GM21515 (cell line): ENCODE results near the gene GNB3.

Experiments used
- ATAC-seq: cut with Tn5 transposase; IDR thresholded peaks from one replicate; pipeline ENCODE4 v1.9.1; 2021; ENCODE audit not compliant: unreplicated experiment

GNB3 gene

GRCh38 chr12:6823182-6824084 lies 17.3 kb upstream of the GNB3 start:
- no peak for ATAC-seq

- ATAC-seq = no peak
Observed at GRCh38 chr12:6824085-6824775, 16.5 kb upstream of the GNB3 start.

- ATAC-seq = no peak
Observed at GRCh38 chr12:6824901-6825381, 15.8 kb upstream of the GNB3 start.

- ATAC-seq = no peak
Observed at GRCh38 chr12:6825398-6826124, 15.2 kb upstream of the GNB3 start.

GRCh38 chr12:6826125-6826733 lies 14.5 kb upstream of the GNB3 start:
- no peak for ATAC-seq

- no peak for ATAC-seq
Observed at GRCh38 chr12:6826734-6827436, 13.8 kb upstream of the GNB3 start.

GRCh38 chr12:6827437-6827911 lies 13.3 kb upstream of the GNB3 start:
- ATAC-seq = no peak

DNA sequence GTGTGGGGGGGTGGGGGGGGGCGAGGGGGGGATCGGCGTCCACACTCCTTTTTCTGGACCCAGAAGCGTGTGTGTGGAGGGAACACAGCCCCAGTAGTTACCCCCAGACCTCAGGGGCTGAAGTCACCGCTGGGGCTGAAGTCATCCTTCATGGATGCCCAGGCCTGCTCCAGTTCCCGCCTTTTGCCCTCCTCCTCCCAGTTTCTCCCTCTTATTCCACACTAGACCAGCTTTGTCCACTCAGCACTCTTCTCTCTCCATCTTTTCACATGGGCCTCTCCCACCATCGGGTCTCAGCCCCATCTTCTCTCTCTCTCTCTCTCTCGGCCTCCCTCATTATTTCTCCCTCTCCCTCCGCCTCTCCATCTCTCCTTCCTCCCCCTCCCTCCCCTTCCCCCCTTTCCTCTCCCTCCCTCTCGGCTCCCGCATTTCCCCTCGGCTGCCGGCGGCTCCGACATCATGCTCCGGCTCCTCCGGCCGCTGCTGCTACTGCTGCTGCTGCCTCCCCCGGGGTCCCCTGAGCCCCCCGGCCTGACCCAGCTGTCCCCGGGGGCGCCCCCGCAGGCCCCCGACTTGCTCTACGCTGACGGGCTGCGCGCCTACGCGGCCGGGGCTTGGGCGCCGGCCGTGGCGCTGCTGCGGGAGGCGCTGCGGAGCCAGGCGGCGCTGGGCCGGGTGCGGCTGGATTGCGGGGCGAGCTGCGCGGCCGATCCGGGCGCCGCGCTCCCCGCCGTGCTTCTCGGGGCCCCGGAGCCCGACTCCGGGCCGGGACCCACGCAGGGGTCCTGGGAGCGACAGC lies 12.5 kb upstream of the GNB3 start, which contains the start of gene P3H3:
P3H3 (plus strand) TSS at position 426 of the 799 bp plus-strand sequence; CDS start at position 460, 34 bp downstream.
- no peak for ATAC-seq

DNA sequence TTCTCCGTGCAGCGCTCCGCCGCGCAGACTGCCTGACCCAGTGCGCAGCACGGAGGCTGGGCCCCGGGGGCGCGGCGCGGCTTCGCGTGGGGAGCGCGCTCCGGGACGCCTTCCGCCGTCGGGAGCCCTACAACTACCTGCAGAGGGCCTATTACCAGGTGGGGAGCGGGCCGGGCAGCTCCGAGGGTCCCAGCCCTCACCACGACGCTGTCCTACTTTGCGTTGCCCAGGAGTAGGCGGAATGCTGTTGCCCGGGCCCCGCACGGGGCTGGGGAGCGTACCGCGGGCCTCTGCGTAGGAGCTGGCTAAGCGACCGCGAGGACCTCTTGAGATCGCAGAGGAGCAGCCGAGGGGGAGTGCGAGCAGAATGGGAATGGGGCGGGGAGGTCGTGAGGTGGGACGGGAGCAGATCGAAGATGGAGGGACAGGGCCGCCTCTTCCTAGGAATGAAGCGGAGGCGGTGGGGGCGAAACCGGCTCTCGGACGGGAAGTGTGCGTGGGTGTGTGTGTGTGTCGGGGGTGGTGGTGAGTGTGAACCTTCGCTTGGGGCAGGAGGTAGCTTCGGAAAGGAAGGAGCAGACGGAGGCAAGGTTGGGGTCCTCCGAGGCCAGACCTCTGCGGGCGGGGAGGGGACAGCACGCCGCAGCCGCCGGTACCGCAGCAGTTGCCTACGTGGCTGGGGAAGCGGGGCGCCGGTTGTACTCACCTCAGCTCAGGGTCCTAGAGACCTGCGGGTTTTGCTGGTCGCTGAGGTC lies 11.8 kb upstream of the GNB3 start:
- no peak for ATAC-seq

GRCh38 chr12:6829536-6830220 lies 11.0 kb upstream of the GNB3 start:
- no peak for ATAC-seq

DNA sequence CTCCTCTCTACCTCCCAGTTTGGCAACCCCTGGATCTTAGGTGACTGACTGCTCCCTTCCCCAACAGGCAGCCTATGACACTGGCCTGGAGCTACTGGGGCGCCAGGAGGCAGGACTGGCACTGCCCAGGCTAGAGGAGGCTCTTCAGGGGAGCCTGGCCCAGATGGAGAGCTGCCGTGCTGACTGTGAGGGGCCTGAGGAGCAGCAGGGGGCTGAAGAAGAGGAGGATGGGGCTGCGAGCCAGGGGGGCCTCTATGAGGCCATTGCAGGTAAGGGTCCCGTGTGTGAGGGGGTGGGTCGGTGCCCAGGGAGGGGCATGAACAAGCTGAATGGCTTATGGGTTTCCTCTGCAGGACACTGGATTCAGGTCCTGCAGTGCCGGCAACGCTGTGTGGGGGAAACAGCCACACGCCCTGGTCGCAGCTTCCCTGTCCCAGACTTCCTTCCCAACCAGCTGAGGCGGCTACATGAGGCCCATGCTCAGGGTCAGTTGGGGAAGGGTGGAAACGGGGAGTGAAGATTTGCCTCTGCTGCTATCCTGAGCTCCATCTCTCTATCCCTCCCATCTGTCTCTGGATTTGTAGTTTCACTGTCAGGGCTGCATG lies 10.3 kb upstream of the GNB3 start:
- no peak for ATAC-seq

- ATAC-seq = no peak
Observed at GRCh38 chr12:6830999-6831398, 9.7 kb upstream of the GNB3 start.

DNA sequence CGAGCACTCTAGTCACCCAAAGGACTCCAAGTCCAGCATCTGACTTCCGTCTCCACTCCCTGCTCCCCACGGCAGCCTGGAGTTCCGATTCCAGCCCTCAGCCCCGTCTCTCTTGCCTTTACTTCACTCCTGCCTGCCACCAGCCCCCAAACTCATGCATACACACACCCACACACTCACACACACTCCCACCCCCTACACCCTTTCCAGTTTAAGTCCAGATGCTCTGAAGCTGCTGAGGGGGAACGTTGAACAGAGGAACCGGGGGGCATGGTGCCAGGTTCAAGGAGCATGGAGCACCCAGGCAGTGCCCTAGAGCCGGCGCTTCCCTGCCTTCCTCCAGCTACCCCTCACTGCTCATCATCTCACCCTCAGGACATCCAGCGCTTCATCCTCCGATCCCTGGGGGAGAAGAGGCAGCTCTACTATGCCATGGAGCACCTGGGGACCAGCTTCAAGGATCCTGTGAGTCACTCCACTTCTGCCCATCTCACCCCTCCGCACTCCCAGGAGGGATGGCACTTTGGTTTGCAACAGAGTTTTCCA lies 9.2 kb upstream of the GNB3 start:
- no peak for ATAC-seq

- no peak for ATAC-seq
Observed at GRCh38 chr12:6832125-6832524, 8.6 kb upstream of the GNB3 start.

DNA sequence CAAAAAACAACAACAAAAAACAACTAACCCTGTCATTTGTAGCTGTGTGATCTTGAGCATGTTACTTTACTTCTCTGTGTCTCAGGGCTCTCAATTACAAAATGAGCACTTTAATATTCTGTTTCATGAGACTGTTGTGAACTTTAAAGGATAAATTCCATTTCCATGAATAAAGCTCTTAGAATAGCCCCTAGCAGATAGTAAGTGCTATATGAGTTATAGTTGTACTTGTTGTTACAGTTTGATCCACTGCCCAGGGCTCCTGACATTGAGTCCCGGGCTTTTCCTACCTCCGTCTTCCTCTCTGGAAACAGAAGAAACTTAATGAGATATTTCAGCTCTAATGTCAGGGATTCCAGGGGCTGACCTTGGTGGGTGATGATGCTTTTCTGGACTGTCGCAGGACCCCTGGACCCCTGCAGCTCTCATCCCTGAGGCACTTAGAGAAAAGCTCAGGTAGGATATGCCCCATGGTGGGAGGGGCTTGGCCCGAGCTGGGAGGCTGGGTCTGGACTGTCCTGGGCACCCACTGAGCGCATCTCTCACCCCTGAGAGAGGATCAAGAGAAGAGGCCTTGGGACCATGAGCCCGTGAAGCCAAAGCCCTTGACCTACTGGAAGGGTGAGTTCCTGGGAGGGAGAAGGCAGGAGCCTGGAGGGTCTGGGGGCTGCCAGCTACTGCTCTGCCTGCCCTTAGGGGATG lies 7.4 kb upstream of the GNB3 start:
- no peak for ATAC-seq

DNA sequence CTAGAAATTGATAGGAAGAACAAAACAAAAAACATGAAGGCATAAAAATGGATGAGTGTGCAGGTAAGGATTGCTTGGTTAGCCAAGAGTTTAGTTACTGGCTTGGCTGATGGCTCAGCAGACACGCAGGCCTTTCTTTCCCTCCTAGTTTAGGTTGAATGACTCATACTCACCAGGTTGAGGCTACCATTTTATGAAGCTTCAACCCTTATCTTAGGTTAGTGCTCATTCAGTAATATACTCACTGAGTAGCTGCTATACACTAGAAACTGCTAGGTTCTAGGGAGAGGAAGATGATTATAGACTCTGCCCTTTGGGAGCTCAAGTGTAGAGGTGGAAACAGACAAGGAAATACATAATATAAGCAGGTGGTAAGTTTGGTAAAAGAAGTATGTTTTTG lies 6.5 kb upstream of the GNB3 start:
- no peak for ATAC-seq

DNA sequence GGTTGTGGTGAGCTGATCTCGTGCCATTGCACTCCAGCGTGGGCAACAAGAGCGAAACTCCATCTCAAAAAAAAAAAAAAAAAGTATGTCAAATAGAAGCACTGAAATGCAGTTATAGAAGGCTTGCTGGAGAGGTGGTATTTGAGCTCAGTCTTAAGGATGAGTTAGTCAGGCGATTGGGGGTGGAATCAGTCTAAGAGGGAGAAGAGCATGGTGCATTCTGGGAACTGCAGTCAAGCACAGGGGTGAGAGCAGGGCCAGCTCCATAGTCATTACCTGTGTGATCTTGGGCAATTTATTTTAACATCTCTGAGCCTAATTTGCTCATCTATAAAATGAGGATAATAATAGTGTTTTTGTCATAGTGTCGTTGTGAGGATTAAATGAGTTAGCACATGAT lies 5.9 kb upstream of the GNB3 start:
- no peak for ATAC-seq
